GM19395 (cell line): Measurements from ENCODE around the gene SLC4A2.
"Not testable (repeated sequence)": the region's sequence is repeated elsewhere in the genome, so short reads cannot be mapped to it uniquely, and the experiment has no call there.

ENCODE experiments used
- ATAC-seq: cut with Tn5 transposase; IDR thresholded peaks from one replicate; pipeline ENCODE4 v1.9.1; 2021; ENCODE audit warnings: mild to moderate bottlenecking, moderate library complexity; ENCODE audit not compliant: unreplicated experiment

Gene SLC4A2

GRCh38 chr7:151023232-151023631 lies 36.2 kb upstream of the SLC4A2 start:
- no peak for ATAC-seq

GRCh38 chr7:151024435-151025056 lies 34.8 kb upstream of the SLC4A2 start, which contains the start of gene ATG9B:
Gene ATG9B, minus strand, starts transcription at chr7:151024494. Its CDS starts 71 bp downstream, at chr7:151024423.
- ATAC-seq: no peak

- no peak for ATAC-seq
Observed at GRCh38 chr7:151025924-151026671, 33.3 kb upstream of the SLC4A2 start.

DNA sequence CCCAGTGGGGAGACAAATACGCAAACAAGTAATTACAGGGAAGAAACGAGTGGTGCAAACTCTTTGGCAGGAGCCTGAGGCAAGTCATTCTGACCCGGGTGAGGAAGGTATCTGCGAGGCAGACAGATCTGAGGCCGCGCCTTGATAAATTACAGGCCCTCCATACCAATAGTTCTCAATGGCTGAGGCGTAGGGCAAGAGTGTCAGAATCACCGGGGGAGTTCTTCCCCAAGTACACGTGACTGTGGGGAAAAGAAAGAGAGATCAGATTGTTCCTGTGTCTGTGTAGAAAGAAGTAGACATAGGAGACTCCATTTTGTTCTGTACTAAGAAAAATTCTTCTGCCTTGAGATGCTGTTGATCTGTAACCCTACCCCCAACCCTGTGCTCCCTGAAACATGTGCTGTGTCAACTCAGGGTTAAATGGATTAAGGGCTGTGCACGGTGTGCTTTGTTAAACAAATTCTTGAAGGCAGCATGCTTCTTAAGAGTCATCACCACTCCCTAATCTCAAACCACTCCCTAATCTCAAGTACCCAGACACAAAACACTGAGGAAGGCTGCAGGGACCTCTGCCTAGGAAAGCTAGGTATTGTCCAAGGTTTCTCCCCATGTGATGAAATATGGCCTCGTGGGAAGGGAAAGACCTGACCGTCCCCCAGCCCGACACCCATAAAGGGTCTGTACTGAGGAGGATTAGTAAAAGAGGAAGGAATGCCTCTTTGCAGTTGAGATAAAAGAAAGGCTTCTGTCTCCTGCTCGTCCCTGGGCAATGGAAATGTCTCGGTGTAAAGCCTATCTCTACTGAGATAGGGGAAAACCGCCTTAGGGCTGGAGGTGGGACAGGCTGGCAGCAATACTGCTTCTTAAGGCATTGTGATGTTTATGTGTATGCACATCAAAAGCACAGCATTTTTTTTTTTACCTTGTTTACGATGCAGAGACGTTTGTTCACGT lies 32.3 kb upstream of the SLC4A2 start:
- ATAC-seq: not testable (repeated sequence)

DNA sequence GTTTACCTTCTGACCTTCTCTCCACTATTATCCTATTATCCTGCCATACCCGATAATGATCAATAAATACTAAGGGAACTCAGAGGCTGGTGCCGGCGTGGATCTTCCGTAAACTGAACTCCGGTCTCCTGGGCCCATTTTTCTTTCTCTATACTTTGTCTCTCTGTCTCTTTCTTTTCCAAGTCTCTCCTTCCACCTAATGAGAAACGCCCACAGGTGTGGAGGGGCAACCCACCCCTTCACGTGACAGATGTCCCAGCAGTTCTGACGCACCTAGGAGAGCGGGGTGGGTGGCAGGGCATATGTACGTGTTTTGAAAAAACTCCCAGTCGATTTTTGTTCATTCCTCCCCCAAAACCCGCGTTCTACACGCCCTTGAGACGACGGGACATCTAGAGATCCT lies 31.7 kb upstream of the SLC4A2 start:
- ATAC-seq: peak; percentile 26

- peak; percentile 95 for ATAC-seq
Observed at GRCh38 chr7:151028131-151028947, 31.1 kb upstream of the SLC4A2 start, which contains the start of gene ABCB8. Gene ABCB8, plus strand, starts transcription at chr7:151028450. Its CDS starts 66 bp downstream, at chr7:151028516.

DNA sequence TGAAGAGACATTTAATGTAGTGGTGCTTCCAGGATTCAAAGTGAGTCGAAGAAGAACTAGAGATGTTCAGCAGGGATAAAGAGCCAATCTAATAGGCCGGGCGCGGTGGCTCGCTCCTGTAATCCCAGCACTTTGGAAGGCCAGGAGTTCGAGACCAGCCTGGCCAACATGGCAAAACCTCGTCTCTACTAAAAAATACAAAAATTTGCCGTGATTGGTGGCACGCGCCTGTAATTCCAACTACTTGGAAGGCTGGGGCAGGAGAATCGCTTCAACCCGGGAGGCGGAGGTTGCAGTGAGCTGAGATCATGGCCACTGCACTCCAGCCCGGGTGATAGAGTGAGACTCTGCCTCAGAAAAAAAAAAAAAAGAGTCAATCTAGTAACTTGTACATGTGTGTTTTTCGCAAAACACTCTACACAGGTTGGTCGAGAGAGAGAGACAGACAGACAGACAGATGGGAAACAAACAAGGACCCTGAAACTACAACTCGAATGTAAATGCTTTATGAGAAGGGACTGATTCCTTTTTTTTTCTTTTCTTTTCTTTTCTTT lies 30.4 kb upstream of the SLC4A2 start:
- no peak for ATAC-seq

DNA sequence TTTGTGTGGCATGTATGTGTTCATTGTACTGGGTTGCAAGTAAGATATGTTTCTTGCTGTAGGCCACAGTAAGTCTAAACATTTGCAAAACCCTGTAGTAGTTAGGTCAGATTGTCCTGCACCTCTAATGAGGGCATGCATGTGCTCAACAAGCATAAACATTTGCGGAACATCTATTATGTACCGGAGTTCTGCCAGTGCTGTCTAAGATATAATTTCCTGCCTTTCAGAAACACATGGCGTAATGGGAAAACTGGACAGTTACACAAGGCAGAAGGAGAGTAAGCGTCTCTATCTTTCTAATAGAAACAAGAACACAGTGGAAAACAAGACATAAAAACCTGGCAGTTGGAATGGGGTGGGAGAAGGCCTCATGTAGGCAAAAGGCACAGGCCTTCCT lies 28.4 kb upstream of the SLC4A2 start:
- ATAC-seq: no peak

DNA sequence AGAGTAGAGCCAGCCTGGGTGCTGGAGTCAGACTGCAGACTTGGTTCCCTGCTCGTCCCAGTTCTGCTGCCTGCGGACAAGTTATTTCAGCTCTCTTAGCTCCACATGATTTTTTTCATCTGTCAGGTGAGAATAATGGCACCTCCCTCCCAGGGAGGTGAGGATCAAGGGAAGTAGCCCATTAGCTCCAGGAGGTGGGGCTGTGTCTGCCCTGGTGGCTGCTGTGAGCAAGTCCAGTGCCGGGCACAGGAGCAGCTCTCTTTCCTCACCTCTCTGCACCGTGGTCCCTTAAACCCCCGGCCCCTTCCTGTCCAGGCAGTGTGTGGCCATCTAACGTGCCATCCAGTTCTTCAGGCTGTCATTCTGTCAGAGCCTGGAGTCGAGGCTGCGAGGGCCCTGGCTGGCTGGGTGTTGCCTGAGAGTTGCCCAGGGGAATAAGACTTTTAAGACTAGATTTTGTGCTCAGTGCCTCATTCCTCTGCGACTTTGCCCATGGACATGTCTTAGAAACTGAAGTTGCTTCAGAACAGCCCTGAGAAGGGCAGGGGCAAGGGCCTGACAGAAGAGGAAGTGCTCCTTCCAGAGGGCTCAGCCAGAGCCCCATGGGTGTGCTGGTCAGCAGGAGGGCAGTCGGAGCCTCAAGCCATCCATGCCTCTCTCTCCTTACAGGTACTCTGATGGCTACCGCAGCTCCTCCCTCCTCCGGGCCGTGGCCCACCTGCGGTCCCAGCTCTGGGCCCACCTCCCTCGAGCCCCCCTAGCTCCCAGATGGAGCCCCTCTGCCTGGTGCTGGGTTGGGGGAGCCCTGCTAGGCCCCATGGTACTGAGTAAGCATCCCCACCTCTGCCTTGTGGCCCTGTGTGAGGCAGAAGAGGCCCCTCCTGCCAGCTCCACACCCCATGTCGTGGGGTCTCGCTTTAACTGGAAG lies 26.2 kb upstream of the SLC4A2 start:
- no peak for ATAC-seq

- ATAC-seq: no peak
Observed at GRCh38 chr7:151033864-151034249, 25.5 kb upstream of the SLC4A2 start.

DNA sequence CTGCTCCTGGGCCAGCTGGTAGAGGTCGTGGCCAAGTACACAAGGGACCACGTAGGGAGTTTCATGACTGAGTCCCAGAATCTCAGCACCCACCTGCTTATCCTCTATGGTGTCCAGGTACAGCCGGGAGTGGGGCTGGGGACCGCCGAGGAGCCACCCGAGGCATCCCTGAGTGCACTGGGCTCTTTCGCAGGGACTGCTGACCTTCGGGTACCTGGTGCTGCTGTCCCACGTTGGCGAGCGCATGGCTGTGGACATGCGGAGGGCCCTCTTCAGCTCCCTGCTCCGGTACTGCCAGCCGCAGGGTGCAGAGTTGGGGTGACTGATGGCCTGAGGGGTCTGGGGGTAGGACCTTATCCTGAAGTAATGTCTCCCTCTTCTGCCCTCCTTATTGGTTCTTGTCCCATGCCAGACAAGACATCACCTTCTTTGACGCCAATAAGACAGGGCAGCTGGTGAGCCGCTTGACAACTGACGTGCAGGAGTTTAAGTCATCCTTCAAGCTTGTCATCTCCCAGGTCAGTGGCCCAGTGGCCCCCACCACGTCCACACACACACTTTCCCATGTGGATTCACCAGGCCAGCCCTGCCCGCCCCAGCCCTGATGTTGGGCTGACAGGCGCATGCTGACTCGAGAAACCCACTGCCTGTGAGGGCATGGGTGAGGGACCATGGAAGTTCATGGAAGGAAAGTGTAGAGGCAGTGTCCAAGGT lies 24.9 kb upstream of the SLC4A2 start:
- ATAC-seq: no peak

DNA sequence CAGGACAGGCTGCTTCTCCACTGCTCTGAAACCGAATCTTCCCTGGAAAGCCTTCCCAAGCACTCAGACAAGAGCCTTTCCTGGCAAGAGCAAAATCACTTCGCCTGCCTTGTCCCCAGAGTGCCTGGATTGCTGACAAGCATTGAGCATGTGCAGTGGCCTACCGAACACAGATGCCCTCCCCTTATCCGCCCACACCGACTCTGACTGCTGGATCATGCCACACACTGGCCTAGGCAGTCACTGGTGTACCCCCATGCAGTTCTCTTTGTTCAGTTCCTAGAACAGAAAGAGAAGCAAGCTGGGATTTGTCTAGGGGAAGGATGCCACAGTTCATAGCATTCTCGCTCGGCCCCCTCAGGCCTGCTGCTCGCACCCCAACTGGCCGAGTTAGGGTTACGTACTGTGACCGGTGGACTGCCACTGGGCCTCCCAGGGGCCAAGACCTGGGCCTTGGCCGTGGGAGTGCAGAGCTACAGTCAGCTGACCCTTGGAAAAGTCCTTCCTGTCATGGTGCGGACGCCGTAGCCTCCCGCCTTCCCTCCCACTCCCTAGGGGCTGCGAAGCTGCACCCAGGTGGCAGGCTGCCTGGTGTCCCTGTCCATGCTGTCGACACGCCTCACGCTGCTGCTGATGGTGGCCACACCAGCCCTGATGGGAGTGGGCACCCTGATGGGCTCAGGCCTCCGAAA lies 24.2 kb upstream of the SLC4A2 start:
- ATAC-seq: no peak

DNA sequence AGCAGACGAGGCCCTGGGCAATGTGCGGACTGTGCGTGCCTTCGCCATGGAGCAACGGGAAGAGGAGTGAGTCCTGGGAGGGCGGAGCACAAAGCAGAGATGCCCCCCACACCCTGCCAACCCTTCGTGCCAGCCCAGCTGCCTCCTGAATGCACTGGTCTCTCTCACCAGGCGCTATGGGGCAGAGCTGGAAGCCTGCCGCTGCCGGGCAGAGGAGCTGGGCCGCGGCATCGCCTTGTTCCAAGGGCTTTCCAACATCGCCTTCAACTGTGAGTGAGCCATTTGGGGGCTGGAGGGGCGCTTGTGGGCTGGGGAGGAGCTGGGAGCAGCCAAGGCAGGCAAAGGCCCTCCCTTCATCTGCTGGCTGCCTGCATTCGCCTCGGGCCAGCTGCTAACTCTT lies 23.5 kb upstream of the SLC4A2 start:
- ATAC-seq: no peak

GRCh38 chr7:151038951-151039849 lies 20.2 kb upstream of the SLC4A2 start:
- ATAC-seq: no peak

GRCh38 chr7:151039850-151040548 lies 19.4 kb upstream of the SLC4A2 start:
- ATAC-seq: no peak
